HEK293 (cell line): ENCODE data around the gene IMPACT.

Experiments used
- CTCF ChIA-PET: fragments of 350-600 bp; formaldehyde crosslinking; extraction: SDS; loops from one replicate; lab custom pipeline; 2021; ENCODE audit warnings: antibody characterized with exemption; lab: Yijun Ruan, JAX
- POLR2A ChIA-PET: fragments of 300-600 bp; formaldehyde crosslinking; extraction: SDS; loops from one replicate; lab custom pipeline; 2020; ENCODE audit warnings: antibody characterized with exemption, inconsistent platforms; lab: Yijun Ruan, JAX
- H3K27ac ChIP-seq: fragments of 200-500 bp; sonication (Bioruptor generic); 2 replicates; pipeline ENCODE4 v1.5.1; 2014; ENCODE audit warnings: low read depth, low read length, control low read depth, inconsistent platforms; ENCODE audit errors: extremely low read depth
- H3K36me3 ChIP-seq, 2 experiments: fragments of 200-500 bp in 1 of 2; sonication (Bioruptor generic) in 1 of 2; 1 replicate in 1 of 2; 2 replicates in 1 of 2; pipeline ENCODE4 v1.5.1; 2014 to 2017; ENCODE audit warnings: inconsistent platforms in 2 of 2, low read length in 2 of 2; ENCODE audit not compliant: control insufficient read depth in 2 of 2, insufficient read depth in 1 of 2
- H3K4me1 ChIP-seq: fragments of 200-500 bp; sonication (Bioruptor generic); 2 replicates; pipeline ENCODE4 v1.5.1; 2014; ENCODE audit warnings: mild to moderate bottlenecking, low read length, inconsistent platforms; ENCODE audit not compliant: control insufficient read depth, insufficient read depth
- H3K4me3 ChIP-seq: 2 replicates; pipeline ENCODE4 v1.5.1; 2011; ENCODE audit warnings: low read depth, mild to moderate bottlenecking, control low read depth, low read length, moderate library complexity
- H3K9me3 ChIP-seq: fragments of 200-500 bp; sonication (Bioruptor generic); 2 replicates; pipeline ENCODE4 v1.5.1; 2014; ENCODE audit warnings: low read depth, low read length, inconsistent platforms; ENCODE audit not compliant: control insufficient read depth, insufficient read depth
- BCL6B ChIP-seq: fragments of 450-650 bp; formaldehyde crosslinking; IDR thresholded peaks from 2 replicates; pipeline ENCODE4 v1.5.1; 2017; ENCODE audit warnings: missing biosample characterization, missing genetic modification characterization
- IKZF3 ChIP-seq: fragments of 450-650 bp; IDR thresholded peaks from 2 replicates; pipeline ENCODE4 v1.5.0; 2018; ENCODE audit warnings: missing biosample characterization, mild to moderate bottlenecking, missing genetic modification characterization, moderate library complexity
- KLF16 ChIP-seq: fragments of 450-650 bp; formaldehyde crosslinking; IDR thresholded peaks from 2 replicates; pipeline ENCODE4 v1.5.1; 2017; ENCODE audit warnings: missing biosample characterization, missing genetic modification characterization
- PRDM4 ChIP-seq: fragments of 450-650 bp; formaldehyde crosslinking; IDR thresholded peaks from 2 replicates; pipeline ENCODE4 v1.5.1; 2017; ENCODE audit warnings: missing biosample characterization, missing genetic modification characterization
- SETDB1 ChIP-seq: IDR thresholded peaks from one replicate; pipeline ENCODE4 v1.6.1; 2017; ENCODE audit warnings: mild to moderate bottlenecking, low read length, moderate library complexity, mixed read lengths; ENCODE audit not compliant: insufficient read length
- SP7 ChIP-seq: fragments of 450-650 bp; formaldehyde crosslinking; IDR thresholded peaks from 2 replicates; pipeline ENCODE4 v1.5.1; 2016; ENCODE audit warnings: missing biosample characterization, missing genetic modification characterization
- WT1 ChIP-seq: fragments of 450-650 bp; formaldehyde crosslinking; IDR thresholded peaks from 2 replicates; pipeline ENCODE4 v1.5.1; 2016; ENCODE audit warnings: missing biosample characterization, missing genetic modification characterization
- ZBTB17 ChIP-seq: fragments of 450-650 bp; formaldehyde crosslinking; IDR thresholded peaks from 2 replicates; pipeline ENCODE4 v1.5.1; 2016; ENCODE audit warnings: missing biosample characterization, missing genetic modification characterization
- ZEB2 ChIP-seq: fragments of 450-650 bp; formaldehyde crosslinking; IDR thresholded peaks from 2 replicates; pipeline ENCODE4 v1.5.1; 2016; ENCODE audit warnings: missing biosample characterization, missing genetic modification characterization
- ZNF2 ChIP-seq: fragments of 450-650 bp; formaldehyde crosslinking; IDR thresholded peaks from 2 replicates; pipeline ENCODE4 v1.5.1; 2016; ENCODE audit warnings: missing biosample characterization, missing genetic modification characterization
- ZNF354C ChIP-seq: fragments of 450-650 bp; formaldehyde crosslinking; IDR thresholded peaks from 2 replicates; pipeline ENCODE4 v1.5.1; 2016; ENCODE audit warnings: missing biosample characterization, missing genetic modification characterization, low read depth, borderline replicate concordance
- ZNF366 ChIP-seq: fragments of 450-650 bp; formaldehyde crosslinking; conservative IDR thresholded peaks from 2 replicates; pipeline ENCODE4 v1.5.1; 2016; ENCODE audit warnings: missing biosample characterization, missing genetic modification characterization
- ZNF391 ChIP-seq: fragments of 450-650 bp; formaldehyde crosslinking; IDR thresholded peaks from 2 replicates; pipeline ENCODE4 v1.5.1; 2016; ENCODE audit warnings: low read depth, missing biosample characterization, missing genetic modification characterization, borderline replicate concordance
- ZNF394 ChIP-seq: fragments of 450-650 bp; formaldehyde crosslinking; IDR thresholded peaks from 2 replicates; pipeline ENCODE4 v1.5.1; 2016; ENCODE audit warnings: missing biosample characterization, missing genetic modification characterization, mild to moderate bottlenecking, moderate library complexity, borderline replicate concordance
- ZNF449 ChIP-seq: fragments of 450-650 bp; formaldehyde crosslinking; IDR thresholded peaks from 2 replicates; pipeline ENCODE4 v1.5.1; 2017; ENCODE audit warnings: missing biosample characterization, mild to moderate bottlenecking, missing genetic modification characterization, moderate library complexity
- ZNF585B ChIP-seq: fragments of 450-650 bp; formaldehyde crosslinking; IDR thresholded peaks from 2 replicates; pipeline ENCODE4 v1.5.1; 2016; ENCODE audit warnings: missing biosample characterization, missing genetic modification characterization
- ZNF600 ChIP-seq: fragments of 450-650 bp; formaldehyde crosslinking; IDR thresholded peaks from 2 replicates; pipeline ENCODE4 v1.5.1; 2016; ENCODE audit warnings: missing biosample characterization, missing genetic modification characterization
- ZNF610 ChIP-seq: fragments of 450-650 bp; formaldehyde crosslinking; IDR thresholded peaks from 2 replicates; pipeline ENCODE4 v1.5.1; 2016; ENCODE audit warnings: missing biosample characterization, missing genetic modification characterization, borderline replicate concordance
- ZNF624 ChIP-seq: fragments of 450-650 bp; formaldehyde crosslinking; IDR thresholded peaks from 2 replicates; pipeline ENCODE4 v1.5.1; 2017; ENCODE audit warnings: missing biosample characterization, missing genetic modification characterization
- ZNF701 ChIP-seq: fragments of 450-650 bp; formaldehyde crosslinking; IDR thresholded peaks from 2 replicates; pipeline ENCODE4 v1.5.1; 2016; ENCODE audit warnings: missing biosample characterization, missing genetic modification characterization
- ZNF76 ChIP-seq: fragments of 450-650 bp; formaldehyde crosslinking; IDR thresholded peaks from 2 replicates; pipeline ENCODE4; 2016; ENCODE audit warnings: low read depth, missing biosample characterization, missing genetic modification characterization, borderline replicate concordance
- ZNF791 ChIP-seq: fragments of 450-650 bp; formaldehyde crosslinking; IDR thresholded peaks from 2 replicates; pipeline ENCODE4 v1.5.1; 2016; ENCODE audit warnings: missing biosample characterization, missing genetic modification characterization
- ZNF837 ChIP-seq: fragments of 450-650 bp; formaldehyde crosslinking; IDR thresholded peaks from 2 replicates; pipeline ENCODE4 v1.5.1; 2016; ENCODE audit warnings: missing biosample characterization, missing genetic modification characterization
- TF ChIP-seq, protein P1 (sequence below): fragments of 450-650 bp; formaldehyde crosslinking; IDR thresholded peaks from 2 replicates; pipeline ENCODE4 v1.5.1; 2016; ENCODE audit warnings: missing biosample characterization, missing genetic modification characterization
- TF ChIP-seq, protein P2 (sequence below): fragments of 450-650 bp; IDR thresholded peaks from 2 replicates; pipeline ENCODE4 v1.5.1; 2018; ENCODE audit warnings: missing biosample characterization, mild to moderate bottlenecking, missing genetic modification characterization
- TF ChIP-seq, protein P3 (sequence below): fragments of 450-650 bp; formaldehyde crosslinking; IDR thresholded peaks from 2 replicates; pipeline ENCODE4 v1.5.1; 2016; ENCODE audit warnings: missing biosample characterization, missing genetic modification characterization

The IMPACT gene

GRCh38 chr18:24397131-24397693, 29.3 kb upstream of the IMPACT start:
- Histone ChIP-seq H3K4me1 (peaks cover 12% of the 10 kb centered on the region), H3K9me3 (no peaks in the 10 kb centered on the region), H3K27ac (peak overlapping the region; percentile 91), H3K4me3 (peak overlapping the region; percentile 67), H3K36me3 (no peaks in the 10 kb centered on the region)
- POLR2A ChIA-PET = interaction anchor here (0.8 to 2.1 kb wide), 17 partner anchors 8 to 258 kb away, joined by 3 to 16 read pairs (median 4); partner anchors contain the start of genes CABYR and IMPACT
- CTCF ChIA-PET = interaction anchor here (0.6 to 1.5 kb wide), 5 partner anchors 16 to 537 kb away, joined by 3 to 9 read pairs (median 4); no protein-coding TSS in a partner anchor
- peak; percentile 29; the same call in 1 of the 2 replicates for TF ChIP-seq IKZF3 (tag by site-specific recombination)
- TF ChIP-seq ZNF76 (tag by site-specific recombination) = peak; percentile 31; the same call in 1 of the 2 replicates
- TF ChIP-seq ZNF585B (tag by site-specific recombination) = no peak
- TF ChIP-seq ZNF391 (tag by site-specific recombination) = peak; percentile 50; the same call in 1 of the 2 replicates
- TF ChIP-seq, protein P1, sequence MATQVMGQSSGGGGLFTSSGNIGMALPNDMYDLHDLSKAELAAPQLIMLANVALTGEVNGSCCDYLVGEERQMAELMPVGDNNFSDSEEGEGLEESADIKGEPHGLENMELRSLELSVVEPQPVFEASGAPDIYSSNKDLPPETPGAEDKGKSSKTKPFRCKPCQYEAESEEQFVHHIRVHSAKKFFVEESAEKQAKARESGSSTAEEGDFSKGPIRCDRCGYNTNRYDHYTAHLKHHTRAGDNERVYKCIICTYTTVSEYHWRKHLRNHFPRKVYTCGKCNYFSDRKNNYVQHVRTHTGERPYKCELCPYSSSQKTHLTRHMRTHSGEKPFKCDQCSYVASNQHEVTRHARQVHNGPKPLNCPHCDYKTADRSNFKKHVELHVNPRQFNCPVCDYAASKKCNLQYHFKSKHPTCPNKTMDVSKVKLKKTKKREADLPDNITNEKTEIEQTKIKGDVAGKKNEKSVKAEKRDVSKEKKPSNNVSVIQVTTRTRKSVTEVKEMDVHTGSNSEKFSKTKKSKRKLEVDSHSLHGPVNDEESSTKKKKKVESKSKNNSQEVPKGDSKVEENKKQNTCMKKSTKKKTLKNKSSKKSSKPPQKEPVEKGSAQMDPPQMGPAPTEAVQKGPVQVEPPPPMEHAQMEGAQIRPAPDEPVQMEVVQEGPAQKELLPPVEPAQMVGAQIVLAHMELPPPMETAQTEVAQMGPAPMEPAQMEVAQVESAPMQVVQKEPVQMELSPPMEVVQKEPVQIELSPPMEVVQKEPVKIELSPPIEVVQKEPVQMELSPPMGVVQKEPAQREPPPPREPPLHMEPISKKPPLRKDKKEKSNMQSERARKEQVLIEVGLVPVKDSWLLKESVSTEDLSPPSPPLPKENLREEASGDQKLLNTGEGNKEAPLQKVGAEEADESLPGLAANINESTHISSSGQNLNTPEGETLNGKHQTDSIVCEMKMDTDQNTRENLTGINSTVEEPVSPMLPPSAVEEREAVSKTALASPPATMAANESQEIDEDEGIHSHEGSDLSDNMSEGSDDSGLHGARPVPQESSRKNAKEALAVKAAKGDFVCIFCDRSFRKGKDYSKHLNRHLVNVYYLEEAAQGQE (tag by site-specific recombination) = 0 out of 2 replicates have a peak, but pooled peaks have one; percentile 27
- TF ChIP-seq ZNF2 (tag by site-specific recombination) = 0 out of 2 replicates have a peak, but pooled peaks have one; percentile 29
- no peak for TF ChIP-seq ZNF354C (tag by site-specific recombination)
- peak; percentile 32; the same call in 1 of the 2 replicates for TF ChIP-seq ZNF366
- TF ChIP-seq BCL6B = no peak
- TF ChIP-seq, protein P2, sequence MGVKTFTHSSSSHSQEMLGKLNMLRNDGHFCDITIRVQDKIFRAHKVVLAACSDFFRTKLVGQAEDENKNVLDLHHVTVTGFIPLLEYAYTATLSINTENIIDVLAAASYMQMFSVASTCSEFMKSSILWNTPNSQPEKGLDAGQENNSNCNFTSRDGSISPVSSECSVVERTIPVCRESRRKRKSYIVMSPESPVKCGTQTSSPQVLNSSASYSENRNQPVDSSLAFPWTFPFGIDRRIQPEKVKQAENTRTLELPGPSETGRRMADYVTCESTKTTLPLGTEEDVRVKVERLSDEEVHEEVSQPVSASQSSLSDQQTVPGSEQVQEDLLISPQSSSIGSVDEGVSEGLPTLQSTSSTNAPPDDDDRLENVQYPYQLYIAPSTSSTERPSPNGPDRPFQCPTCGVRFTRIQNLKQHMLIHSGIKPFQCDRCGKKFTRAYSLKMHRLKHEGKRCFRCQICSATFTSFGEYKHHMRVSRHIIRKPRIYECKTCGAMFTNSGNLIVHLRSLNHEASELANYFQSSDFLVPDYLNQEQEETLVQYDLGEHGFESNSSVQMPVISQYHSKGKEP (tag by site-specific recombination) = peak; percentile 77
- TF ChIP-seq SETDB1 = peak; percentile 26
- TF ChIP-seq KLF16 (tag by site-specific recombination) = peak; percentile 16; the same call in 1 of the 2 replicates
- peak; percentile 49; the same call in 1 of the 2 replicates for TF ChIP-seq ZEB2
- TF ChIP-seq ZNF610 = 0 out of 2 replicates have a peak, but pooled peaks have one; percentile 22
- TF ChIP-seq ZNF701 (tag by site-specific recombination) = no peak
- peak; percentile 33; the same call in 1 of the 2 replicates for TF ChIP-seq ZNF600
- no peak for TF ChIP-seq ZNF394 (tag by site-specific recombination)
- no peak for TF ChIP-seq ZNF624 (tag by site-specific recombination)
- 0 out of 2 replicates have a peak, but pooled peaks have one; percentile 9 for TF ChIP-seq ZNF837 (tag by site-specific recombination)
- TF ChIP-seq WT1 = 0 out of 2 replicates have a peak, but pooled peaks have one; percentile 30
- TF ChIP-seq, protein P3, sequence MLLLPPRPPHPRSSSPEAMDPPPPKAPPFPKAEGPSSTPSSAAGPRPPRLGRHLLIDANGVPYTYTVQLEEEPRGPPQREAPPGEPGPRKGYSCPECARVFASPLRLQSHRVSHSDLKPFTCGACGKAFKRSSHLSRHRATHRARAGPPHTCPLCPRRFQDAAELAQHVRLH (tag by site-specific recombination) = peak; percentile 21; the same call in 1 of the 2 replicates
- TF ChIP-seq ZNF449 (tag by site-specific recombination) = peak; percentile 10; the same call in 1 of the 2 replicates
- TF ChIP-seq PRDM4 = no peak
- TF ChIP-seq SP7 (tag by site-specific recombination) = peak; percentile 7
- peak; percentile 18; the same call in 1 of the 2 replicates for TF ChIP-seq ZNF791 (tag by site-specific recombination)
- TF ChIP-seq ZBTB17 (tag by site-specific recombination) = peak; percentile 58; the same call in 1 of the 2 replicates
